HG02642 (cell line): ENCODE measurements around the gene TENM3.
A peak's percentile ranks its signal among the peaks of the same experiment; 100 is the strongest.

ENCODE experiments used
- ATAC-seq: cut with Tn5 transposase; IDR thresholded peaks from one replicate; pipeline ENCODE4 v1.9.1; 2021; ENCODE audit warnings: mild to moderate bottlenecking; ENCODE audit not compliant: unreplicated experiment, poor library complexity

TENM3 gene

DNA sequence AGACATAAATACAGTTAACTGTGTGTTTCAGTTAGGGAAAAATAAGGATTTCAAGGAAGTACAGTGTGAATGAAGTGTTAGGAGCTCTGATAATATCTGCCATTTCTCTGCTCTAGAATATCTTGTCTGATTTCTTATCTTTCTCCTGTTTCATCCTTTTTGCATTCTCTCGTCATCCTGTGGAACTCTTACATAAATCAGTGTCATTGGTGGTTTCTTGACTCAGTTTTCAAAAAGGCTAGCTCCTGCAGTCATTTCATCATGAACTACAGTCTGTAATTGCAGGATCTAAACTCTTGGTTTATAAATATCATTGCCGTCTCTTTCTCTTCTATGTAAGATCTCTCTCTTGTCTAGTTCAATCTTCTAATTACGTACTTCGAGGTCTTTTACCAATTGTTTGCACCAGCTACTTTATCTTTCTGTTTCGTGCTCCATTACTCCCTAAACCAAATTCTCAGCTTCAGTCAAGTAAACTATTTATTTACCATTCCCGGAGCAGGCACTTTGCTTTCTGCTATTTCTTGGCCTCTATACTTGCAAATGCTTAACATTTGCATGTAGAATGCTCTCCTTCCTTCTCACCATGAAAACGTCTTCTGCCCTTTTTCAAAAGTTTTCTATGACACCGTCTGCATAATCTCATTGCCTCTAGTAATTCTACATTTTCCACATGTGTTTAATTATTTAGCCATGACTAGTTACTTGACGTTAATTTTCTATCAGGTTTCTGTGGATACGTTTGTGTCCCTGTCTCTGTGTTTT, 294.0 kb downstream of the TENM3 start:
- ATAC-seq: no peak

- ATAC-seq: no peak
These were observed 294.8 kb downstream of the TENM3 start for GRCh38 chr4:182538031-182538430.

- no peak for ATAC-seq
These were observed 297.3 kb downstream of the TENM3 start for GRCh38 chr4:182540496-182540895.

DNA sequence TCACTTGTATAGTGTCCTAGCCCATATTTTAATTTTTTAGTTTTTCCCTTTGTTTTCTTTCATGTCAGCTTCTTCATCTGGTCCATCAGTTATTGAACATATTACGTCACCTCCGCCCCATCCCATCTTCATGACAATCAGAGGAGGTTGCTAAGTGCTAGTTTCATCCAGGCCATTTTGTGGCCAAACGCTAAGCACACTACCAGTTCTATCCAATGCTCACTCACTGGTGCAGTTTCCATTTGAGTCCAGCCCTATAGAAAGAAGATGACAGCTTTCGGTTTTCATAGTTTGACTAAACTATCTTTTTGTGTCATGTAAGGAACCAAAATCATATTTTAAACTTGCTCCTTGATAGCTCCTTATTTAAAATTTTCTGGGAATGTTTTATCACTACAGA, 304.2 kb downstream of the TENM3 start:
- peak; percentile 99 for ATAC-seq

DNA sequence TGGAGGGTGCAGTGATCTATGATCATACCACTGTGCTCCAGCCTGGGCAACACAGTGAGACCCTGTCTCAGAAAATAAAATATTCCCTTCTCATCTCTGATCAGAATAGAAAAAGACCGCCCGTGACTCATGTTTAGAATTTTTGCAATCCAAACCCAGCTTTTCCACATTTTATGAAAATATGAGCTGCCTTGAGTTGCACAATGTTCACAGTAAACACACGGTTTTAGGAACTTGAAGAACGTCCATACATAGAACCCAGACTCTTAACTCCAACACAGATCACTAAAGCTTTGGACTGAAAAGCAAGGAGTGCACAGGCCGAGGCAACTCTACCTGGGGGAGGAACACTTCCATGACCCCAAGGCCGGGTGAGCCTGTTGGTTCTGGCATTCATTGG, 305.0 kb downstream of the TENM3 start:
- ATAC-seq: no peak

GRCh38 chr4:182549356-182549755, 306.2 kb downstream of the TENM3 start:
- ATAC-seq: no peak

DNA sequence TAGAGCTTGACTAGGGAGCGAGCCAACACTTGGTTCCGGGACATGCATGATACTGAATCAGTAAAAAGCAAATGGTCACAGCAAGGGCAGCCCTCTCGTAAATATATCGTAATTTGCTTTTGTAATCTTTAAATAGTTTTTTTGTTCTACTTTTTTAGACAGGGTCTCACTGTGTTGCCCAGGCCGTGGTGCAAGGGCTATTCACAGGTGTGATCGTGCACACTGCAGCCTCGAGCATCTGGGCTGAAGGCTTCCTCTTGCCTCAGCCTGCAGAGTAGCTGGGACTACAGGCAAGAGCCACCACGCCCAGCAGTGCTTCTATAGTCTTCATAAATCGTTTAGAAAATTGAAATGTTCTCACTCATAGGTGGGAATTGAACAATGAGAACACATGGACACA, 309.7 kb downstream of the TENM3 start:
- ATAC-seq: no peak

- ATAC-seq: no peak
These were observed 310.5 kb downstream of the TENM3 start for GRCh38 chr4:182553653-182554052.

- ATAC-seq: no peak
These were observed 311.5 kb downstream of the TENM3 start for GRCh38 chr4:182554736-182555135.

GRCh38 chr4:182555997-182556418, 312.8 kb downstream of the TENM3 start:
- ATAC-seq: no peak

GRCh38 chr4:182556580-182556979, 313.4 kb downstream of the TENM3 start:
- ATAC-seq: no peak

DNA sequence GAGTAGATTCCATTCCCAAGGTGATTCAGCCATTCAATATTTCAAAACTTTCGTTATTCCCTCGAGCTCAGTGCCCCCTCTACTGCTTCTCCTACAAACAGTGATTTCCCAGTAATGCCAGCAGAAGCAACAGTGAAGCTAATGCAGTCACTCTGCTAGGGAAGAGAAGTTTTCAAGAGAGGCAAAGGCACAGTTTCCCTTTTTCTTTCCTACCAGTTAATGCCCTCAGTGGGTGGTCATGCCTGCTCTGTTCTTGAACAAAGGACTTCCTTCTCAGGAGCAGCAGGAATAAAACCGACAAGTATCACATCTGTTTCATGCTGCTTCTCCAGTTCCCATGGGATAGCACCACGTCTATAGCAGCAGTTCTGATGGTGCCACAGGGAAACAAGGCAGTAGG, 317.2 kb downstream of the TENM3 start:
- no peak for ATAC-seq

DNA sequence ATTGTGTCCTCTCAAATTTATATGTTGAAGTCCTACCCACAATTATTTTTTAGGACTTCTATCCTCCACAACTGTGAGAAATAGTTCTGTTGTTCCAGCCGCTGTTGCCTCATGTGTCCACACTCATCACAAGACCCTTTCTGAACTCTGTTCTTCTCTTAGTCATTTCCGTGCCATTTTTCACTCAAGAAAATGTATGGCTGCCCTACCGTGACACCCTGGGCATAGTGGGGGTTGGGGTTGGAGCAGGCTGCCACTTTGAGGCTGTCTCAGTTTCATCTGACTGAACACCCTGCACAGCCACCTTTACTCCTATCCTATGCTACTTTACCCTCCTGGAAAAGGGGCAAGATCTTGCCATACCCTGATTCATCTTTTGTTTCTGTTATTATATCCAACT, 319.1 kb downstream of the TENM3 start:
- no peak for ATAC-seq

GRCh38 chr4:182564724-182565369, 321.6 kb downstream of the TENM3 start:
- ATAC-seq: no peak

DNA sequence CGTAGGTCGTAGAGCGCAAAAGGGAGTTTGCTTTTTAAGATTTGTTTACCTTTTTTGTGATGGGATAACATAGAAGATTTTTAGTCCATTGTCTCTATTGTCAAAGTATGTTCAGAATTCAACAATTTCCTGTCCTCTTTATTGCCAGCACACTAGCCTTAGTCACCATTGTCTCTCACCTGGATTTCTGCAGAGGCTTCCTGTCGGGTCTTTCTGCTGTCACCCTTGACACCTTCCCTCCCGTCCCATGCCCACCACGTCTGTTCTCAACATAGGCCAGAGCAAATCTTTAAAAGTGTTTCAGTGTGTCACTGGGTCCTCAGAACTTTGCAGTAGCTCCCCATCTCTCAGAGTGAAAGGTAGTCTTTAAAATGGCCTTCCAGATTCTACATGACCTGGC, 323.9 kb downstream of the TENM3 start:
- no peak for ATAC-seq

DNA sequence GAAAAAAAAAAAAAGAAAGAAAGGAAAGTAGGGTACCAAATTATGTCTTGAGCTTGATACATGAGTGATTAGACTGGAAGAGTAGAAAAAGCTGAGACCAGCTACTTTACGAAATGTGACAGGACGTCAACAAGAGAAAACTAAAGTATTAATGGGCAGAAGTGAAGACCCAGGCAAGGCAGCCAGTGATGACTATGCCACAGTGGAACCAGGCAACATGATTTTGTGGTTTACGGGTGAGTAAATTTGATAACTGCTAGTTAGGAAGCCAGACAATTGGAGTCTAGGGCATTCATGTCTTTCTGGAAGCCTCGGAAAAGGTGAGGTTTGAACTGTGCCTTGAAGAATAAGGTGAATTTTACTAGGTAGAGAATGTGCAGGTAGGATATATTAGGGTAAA, 326.4 kb downstream of the TENM3 start:
- ATAC-seq: no peak

GRCh38 chr4:182574706-182575105, 331.5 kb downstream of the TENM3 start:
- ATAC-seq: no peak

- no peak for ATAC-seq
These were observed 332.0 kb downstream of the TENM3 start for GRCh38 chr4:182575225-182575624.

DNA sequence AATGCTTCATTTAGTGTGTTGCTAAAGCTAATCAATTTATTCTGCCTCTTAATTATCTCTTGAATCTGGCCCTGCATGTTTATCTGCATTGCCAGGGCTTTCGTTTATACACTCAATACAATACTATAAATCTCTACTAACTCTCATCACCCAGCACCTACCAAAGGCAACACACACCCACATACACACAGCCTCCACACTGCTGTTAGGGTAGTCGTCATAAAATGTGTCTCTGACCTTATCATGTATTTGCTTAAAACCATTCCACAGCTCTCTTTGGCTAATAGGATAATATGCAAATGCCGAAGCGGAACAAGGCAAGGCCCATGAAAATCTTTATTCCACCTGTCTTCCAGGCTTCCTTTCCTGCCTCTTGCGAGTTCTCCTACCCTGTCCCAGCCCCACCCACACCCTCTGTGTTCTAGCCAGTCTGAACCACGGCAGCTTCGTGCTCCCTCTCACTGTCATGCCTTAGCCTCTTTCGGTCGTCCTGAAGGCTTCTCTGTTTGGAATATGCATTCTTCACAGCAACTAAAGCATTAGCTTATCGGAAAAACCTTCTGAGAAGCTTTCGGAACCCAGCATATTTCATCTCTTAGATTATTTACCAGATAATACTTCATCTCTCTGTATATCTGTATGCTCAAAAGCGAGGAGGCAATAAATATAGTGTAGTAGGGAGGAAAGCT, 333.5 kb downstream of the TENM3 start:
- ATAC-seq: no peak

DNA sequence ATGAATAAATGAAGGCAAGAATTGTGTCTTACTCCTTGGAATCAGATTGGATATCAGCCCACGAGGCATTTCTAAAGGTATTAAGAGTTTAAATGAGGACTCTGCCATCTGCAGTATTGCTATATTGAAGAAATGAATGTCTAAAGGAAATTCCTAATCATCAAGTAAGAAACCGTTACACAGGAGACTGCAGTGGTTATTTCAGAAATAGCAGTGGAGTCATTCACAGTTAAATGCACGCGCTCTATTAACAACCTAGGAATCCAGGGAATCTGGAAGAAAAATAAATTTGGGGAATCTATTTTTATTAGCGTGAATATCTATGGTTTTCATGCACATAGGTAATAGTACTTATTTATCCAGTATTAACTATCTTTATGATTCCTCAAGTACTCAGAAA, 334.2 kb downstream of the TENM3 start:
- no peak for ATAC-seq

DNA sequence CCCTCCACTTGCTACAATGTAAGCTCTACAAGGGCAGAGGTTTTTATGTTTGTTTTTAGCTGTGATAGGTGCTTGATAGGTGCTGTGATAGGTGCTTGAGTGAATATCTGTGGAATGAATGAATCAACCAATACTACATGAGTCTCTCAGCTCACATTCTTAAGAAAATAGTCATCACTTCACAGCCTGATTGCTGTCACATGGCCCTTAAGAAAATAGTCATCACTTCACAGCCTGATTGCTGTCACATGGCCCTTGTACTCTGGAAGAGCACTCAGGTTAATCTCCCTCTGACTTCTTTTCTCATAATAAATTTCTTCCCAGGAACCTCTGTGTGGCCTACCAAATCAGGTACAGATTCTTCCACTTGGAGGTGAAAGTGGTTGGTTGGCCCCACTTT, 335.2 kb downstream of the TENM3 start:
- no peak for ATAC-seq
